Panc1 (cell line): ENCODE data around the gene NPB.

ENCODE experiments used
- CTCF ChIP-seq: fragments of 450-650 bp; IDR thresholded peaks from 2 replicates; pipeline ENCODE4 v1.5.1; 2017; ENCODE audit warnings: mild to moderate bottlenecking
- POLR2AphosphoS5 ChIP-seq: IDR thresholded peaks from 2 replicates; pipeline ENCODE4 v1.6.1; 2012; ENCODE audit warnings: mild to moderate bottlenecking, low read depth, low read length, moderate library complexity

- TF ChIP-seq POLR2AphosphoS5 = peak; percentile 32; the same call in 1 of the 2 replicates
- no peak for TF ChIP-seq CTCF
These were observed 46.9 kb upstream of the NPB start for GRCh38 chr17:81854974-81855774.
